Psoas muscle (tissue), 8 donors: Measurements from ENCODE around the gene NPFFR2. TPM values are rescaled to one million over a fixed set of nuclear protein-coding genes. Genes with fewer than 3 reads are reported as not detected.

Source experiments
- ATAC-seq, 4 donors: fragments of 200-7000 bp; cut with Tn5 transposase; one replicate each; pipeline ENCODE4 v1.9.1; 2020; ENCODE audit warnings: moderate library complexity in 3 of 4, mild to moderate bottlenecking in 2 of 4
- DNase-seq, 2 donors: peaks; one replicate each; pipeline ENCODE4 v3.0.0-alpha.2; 2020
- H3K27ac ChIP-seq: fragments of 200-600 bp; one replicate; pipeline ENCODE4 v1.8.0; 2022
- H3K27me3 ChIP-seq, 3 donors: fragments of 200-600 bp in 1 of 3; one replicate each; pipeline versions ENCODE4 v1.6.1 to v1.8.0; 2013 to 2022; ENCODE audit warnings: low read length in 2 of 3, mild to moderate bottlenecking in 2 of 3, moderate library complexity in 1 of 3; ENCODE audit not compliant: insufficient read depth in 3 of 3
- H3K36me3 ChIP-seq, 2 donors: fragments of 200-600 bp in 1 of 2; one replicate each; pipeline versions ENCODE4 v1.6.1 to v1.8.0; 2013 to 2022; ENCODE audit warnings: low read depth in 1 of 2, mild to moderate bottlenecking in 1 of 2, moderate library complexity in 1 of 2; ENCODE audit not compliant: insufficient read depth in 1 of 2
- H3K4me1 ChIP-seq: fragments of 200-600 bp; one replicate; pipeline ENCODE4 v1.8.0; 2022
- H3K4me3 ChIP-seq: fragments of 200-600 bp; one replicate; pipeline ENCODE4 v1.8.0; 2022; ENCODE audit warnings: mild to moderate bottlenecking
- H3K9me3 ChIP-seq: fragments of 200-600 bp; one replicate; pipeline ENCODE4 v1.8.0; 2022
- WGBS, 3 donors: extraction: QIAGEN DNeasy Blood & Tissue Kit; methylation state at CpG; one replicate each; pipeline versions ENCODE4 v1.1.6 to v1.1.7; 2013; 5-methylcytosine and 5-hydroxymethylcytosine counted together
- intact Hi-C, 2 donors: fragments of 100-400 bp; cut with DNase I; formaldehyde crosslinking; loops; one replicate each; pipeline versions ENCODE4 v1.11.0 to v1.14.2; 2022
- polyA plus RNA-seq, 3 donors: library from polyadenylated mRNA; stranded (reverse); fragments of 200-250 nt; gene quantifications; one replicate each; pipeline ENCODE4 v1.2.3, GENCODE V29; 2013
- total RNA-seq, 4 donors: library from RNA; stranded (reverse); fragmentation: NEBNext Ultra II Directional in 2 of 4; extraction: Animal tissue kit (Norgen Biotek cat#: 25700) in 2 of 4; gene quantifications; one replicate each; pipeline versions ENCODE4 v1.2.1 to v1.2.4, GENCODE V29; 2021 to 2023
- TF ChIP-seq, protein P1 (sequence below): fragments of 200-600 bp; IDR thresholded peaks from one replicate; pipeline ENCODE4 v1.8.0; 2022; ENCODE audit warnings: antibody characterized with exemption
- donor health status: healthy with polysubstance abuse.
- donor health status: DM: no; HTN: no; CAD: no; lungs with moderate emphysema.
- donor health status: Bipolar disorder and iron deficiency.
- donor health status: healthy.
- donor health status: DM: yes; HTN: yes; CAD: no.
- donor health status: DM: no; HTN: no; CAD: no.
- donor health status: DM: no; HTN: no; CAD: no.
- donor health status: DM: yes; HTN: yes; CAD: no.

Gene NPFFR2
- total and polyA plus RNA-seq, 7 donors = not detected

DNA sequence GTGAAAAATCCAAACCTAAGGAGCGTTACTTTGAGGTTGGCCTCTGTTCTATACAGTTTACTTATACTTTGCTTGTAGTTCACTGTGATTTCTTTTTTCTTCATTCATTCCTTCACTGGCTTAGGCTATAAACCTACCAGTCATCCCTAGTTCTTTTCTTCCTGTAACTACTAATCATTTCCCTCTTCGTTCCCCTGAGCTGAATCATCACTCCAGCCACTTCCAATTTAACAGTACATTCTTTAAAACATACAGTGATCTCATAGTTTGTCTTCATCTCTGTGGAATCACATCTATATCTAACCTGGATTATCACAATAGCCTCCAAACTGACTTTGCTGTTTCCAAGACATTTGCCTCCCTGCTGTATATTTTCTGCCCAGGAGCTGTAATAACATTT lies 25.2 kb upstream of the NPFFR2 start:
- no peaks in the 10 kb centered on the region for H3K9me3 ChIP-seq
- no peaks in the 10 kb centered on the region for H3K27me3 ChIP-seq
- ATAC-seq (no peak), DNase-seq (no peak)
- TF ChIP-seq, protein P1, sequence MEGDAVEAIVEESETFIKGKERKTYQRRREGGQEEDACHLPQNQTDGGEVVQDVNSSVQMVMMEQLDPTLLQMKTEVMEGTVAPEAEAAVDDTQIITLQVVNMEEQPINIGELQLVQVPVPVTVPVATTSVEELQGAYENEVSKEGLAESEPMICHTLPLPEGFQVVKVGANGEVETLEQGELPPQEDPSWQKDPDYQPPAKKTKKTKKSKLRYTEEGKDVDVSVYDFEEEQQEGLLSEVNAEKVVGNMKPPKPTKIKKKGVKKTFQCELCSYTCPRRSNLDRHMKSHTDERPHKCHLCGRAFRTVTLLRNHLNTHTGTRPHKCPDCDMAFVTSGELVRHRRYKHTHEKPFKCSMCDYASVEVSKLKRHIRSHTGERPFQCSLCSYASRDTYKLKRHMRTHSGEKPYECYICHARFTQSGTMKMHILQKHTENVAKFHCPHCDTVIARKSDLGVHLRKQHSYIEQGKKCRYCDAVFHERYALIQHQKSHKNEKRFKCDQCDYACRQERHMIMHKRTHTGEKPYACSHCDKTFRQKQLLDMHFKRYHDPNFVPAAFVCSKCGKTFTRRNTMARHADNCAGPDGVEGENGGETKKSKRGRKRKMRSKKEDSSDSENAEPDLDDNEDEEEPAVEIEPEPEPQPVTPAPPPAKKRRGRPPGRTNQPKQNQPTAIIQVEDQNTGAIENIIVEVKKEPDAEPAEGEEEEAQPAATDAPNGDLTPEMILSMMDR = no peak
- no peaks in the 10 kb centered on the region for H3K4me1 ChIP-seq
- intact Hi-C loops = no loop called here
- no peak overlapping the region for H3K27ac ChIP-seq
- 73 to 80% (median 77%) methylated on average over 2 of the region's 2 CpGs for WGBS, 3 donors
- no peaks in the 10 kb centered on the region for H3K36me3 ChIP-seq
- no peak overlapping the region for H3K4me3 ChIP-seq

- no peaks in the 10 kb centered on the region for H3K27me3 ChIP-seq
- ATAC-seq (no peak), DNase-seq (no peak)
- H3K9me3 ChIP-seq = no peaks in the 10 kb centered on the region
- no peaks in the 10 kb centered on the region for H3K36me3 ChIP-seq
- TF ChIP-seq, protein P1 = no peak
- intact Hi-C loops = no loop called here
- H3K27ac ChIP-seq = no peak overlapping the region
- H3K4me3 ChIP-seq = no peak overlapping the region
- H3K4me1 ChIP-seq = no peaks in the 10 kb centered on the region
Measured at GRCh38 chr4:72011906-72012305, 19.9 kb upstream of the NPFFR2 start.

DNA sequence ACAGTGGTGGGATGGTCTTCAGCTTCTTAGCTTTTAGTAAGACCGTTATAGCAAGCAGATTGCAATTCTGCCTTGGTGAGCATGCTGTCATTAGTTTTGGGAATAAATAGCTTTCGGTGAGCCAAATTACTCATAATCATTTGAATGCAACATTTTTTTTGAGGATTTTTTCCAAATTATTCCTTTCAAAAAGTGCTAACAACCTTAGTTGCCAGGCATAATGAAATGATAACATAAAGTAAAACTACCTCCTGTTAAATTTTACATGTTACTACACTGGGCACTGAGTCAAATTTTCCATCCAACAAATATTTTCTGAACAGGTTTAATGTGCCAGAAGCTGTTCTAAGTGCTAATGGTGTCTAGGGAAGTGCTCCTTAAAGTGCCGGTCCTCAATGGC lies 15.8 kb upstream of the NPFFR2 start:
- intact Hi-C loops = no loop called here
- DNase-seq (no peak), ATAC-seq (no peak)
- H3K27ac ChIP-seq = no peak overlapping the region
- H3K27me3 ChIP-seq = no peaks in the 10 kb centered on the region
- H3K9me3 ChIP-seq = no peaks in the 10 kb centered on the region
- 65 to 79% (median 71%) methylated on average over 3 of the region's 3 CpGs for WGBS, 3 donors
- no peaks in the 10 kb centered on the region for H3K4me1 ChIP-seq
- TF ChIP-seq, protein P1 = no peak
- H3K4me3 ChIP-seq = no peak overlapping the region
- H3K36me3 ChIP-seq = no peaks in the 10 kb centered on the region

- intact Hi-C loops = no loop called here
- no peaks in the 10 kb centered on the region for H3K27me3 ChIP-seq
- TF ChIP-seq, protein P1 = no peak
- ATAC-seq (no peak), DNase-seq (no peak)
- no peaks in the 10 kb centered on the region for H3K36me3 ChIP-seq
- no peak overlapping the region for H3K27ac ChIP-seq
- H3K4me3 ChIP-seq = no peak overlapping the region
- WGBS, 3 donors = 51 to 61% (median 52%) methylated on average over 3 of the region's 3 CpGs
- no peaks in the 10 kb centered on the region for H3K9me3 ChIP-seq
- no peaks in the 10 kb centered on the region for H3K4me1 ChIP-seq
Measured at GRCh38 chr4:72019688-72020087, 12.1 kb upstream of the NPFFR2 start.

- Histone ChIP-seq H3K36me3 (no peaks in the 10 kb centered on the region), H3K27me3 (no peaks in the 10 kb centered on the region), H3K9me3 (no peaks in the 10 kb centered on the region), H3K4me3 (no peak overlapping the region), H3K27ac (no peak overlapping the region), H3K4me1 (no peaks in the 10 kb centered on the region)
- DNase-seq (no peak), ATAC-seq (no peak)
- TF ChIP-seq, protein P1 = no peak
- 82 to 89% (median 89%) methylated on average over 1 of the region's 1 CpG for WGBS, 3 donors
- intact Hi-C loops = no loop called here
Measured at GRCh38 chr4:72022553-72022952, 9.2 kb upstream of the NPFFR2 start.
